ENCODE results near the gene KIF6. TPM values are rescaled to one million over a fixed set of nuclear protein-coding genes. Genes with fewer than 3 reads are reported as not detected.

Gene KIF6
- total RNA-seq, 1 donor from 2014 or later, result 0.43 TPM

- intact Hi-C loops (cut with DNase I), result no loop called here
Observed at GRCh38 chr6:39388606-39389483, 336.4 kb downstream of the KIF6 start.

DNA sequence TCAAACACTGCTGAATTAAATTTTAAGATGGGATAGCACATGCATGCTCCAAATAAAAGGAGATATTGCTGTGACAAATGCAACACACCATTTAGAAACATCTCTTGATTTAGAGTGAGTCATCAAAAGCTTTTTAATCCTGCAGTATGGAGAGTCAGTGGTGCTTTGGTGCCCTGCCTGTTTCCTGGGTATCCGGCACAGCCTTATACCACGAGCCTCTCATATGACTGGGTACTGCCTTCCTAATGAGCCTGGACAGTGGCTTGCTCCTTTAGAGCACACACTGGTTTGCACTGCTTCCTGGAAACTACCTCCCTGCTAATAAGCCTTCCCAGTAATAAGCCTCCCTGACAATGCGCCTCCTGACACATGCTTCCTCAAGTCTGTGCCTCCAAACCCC, 337.4 kb downstream of the KIF6 start:
- no peak overlapping the region for H3K27ac ChIP-seq
- TF ChIP-seq, protein P1, sequence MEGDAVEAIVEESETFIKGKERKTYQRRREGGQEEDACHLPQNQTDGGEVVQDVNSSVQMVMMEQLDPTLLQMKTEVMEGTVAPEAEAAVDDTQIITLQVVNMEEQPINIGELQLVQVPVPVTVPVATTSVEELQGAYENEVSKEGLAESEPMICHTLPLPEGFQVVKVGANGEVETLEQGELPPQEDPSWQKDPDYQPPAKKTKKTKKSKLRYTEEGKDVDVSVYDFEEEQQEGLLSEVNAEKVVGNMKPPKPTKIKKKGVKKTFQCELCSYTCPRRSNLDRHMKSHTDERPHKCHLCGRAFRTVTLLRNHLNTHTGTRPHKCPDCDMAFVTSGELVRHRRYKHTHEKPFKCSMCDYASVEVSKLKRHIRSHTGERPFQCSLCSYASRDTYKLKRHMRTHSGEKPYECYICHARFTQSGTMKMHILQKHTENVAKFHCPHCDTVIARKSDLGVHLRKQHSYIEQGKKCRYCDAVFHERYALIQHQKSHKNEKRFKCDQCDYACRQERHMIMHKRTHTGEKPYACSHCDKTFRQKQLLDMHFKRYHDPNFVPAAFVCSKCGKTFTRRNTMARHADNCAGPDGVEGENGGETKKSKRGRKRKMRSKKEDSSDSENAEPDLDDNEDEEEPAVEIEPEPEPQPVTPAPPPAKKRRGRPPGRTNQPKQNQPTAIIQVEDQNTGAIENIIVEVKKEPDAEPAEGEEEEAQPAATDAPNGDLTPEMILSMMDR (IDR thresholded peaks at IDR 0.05), result no peak
- intact Hi-C loops (cut with DNase I), result no loop called here
- H3K4me1 ChIP-seq, result no peaks in the 10 kb centered on the region
- H3K36me3 ChIP-seq, result no peaks in the 10 kb centered on the region
- no peaks in the 10 kb centered on the region for H3K27me3 ChIP-seq
- no peak for DNase-seq (ENCODE audit: low spot score in 2 of 2)
- H3K4me3 ChIP-seq, result no peak overlapping the region
- H3K9me3 ChIP-seq, result no peaks in the 10 kb centered on the region

More at GRCh38 chr6:39388606-39389483, 336.4 kb downstream of the KIF6 start:
- H3K9me3 ChIP-seq, result no peaks in the 10 kb centered on the region
- no peak overlapping the region for H3K27ac ChIP-seq
- no peaks in the 10 kb centered on the region for H3K27me3 ChIP-seq
- TF ChIP-seq, protein P1 (IDR thresholded peaks at IDR 0.05), result no peak
- no peak for DNase-seq (ENCODE audit: low spot score in 2 of 2)
- no peak overlapping the region for H3K4me3 ChIP-seq
- no peaks in the 10 kb centered on the region for H3K36me3 ChIP-seq
- no peaks in the 10 kb centered on the region for H3K4me1 ChIP-seq

DNA sequence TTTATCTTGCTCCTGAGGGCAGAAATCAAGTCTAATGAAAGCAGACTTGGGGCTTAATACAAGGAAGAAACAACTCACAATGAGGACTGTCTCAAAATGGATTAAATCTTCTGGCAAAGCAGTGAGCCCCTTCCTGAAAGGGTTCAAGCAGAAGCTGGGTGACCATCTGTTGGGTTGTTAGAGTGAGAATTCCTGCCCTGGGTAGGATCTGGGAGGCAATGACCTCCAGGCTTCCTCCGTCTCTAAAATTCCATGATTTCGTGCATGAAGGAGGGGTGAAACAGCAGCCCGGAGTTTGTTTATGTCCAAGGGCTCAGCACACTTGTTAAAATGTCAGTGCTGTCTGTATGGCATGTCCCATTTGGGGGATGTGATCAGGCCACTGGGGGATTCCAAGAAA, 338.7 kb downstream of the KIF6 start:
- TF ChIP-seq, protein P1 (IDR thresholded peaks at IDR 0.05), result no peak
- Histone ChIP-seq H3K27me3 (no peaks in the 10 kb centered on the region), H3K27ac (no peak overlapping the region), H3K9me3 (no peaks in the 10 kb centered on the region), H3K4me3 (no peak overlapping the region), H3K4me1 (no peaks in the 10 kb centered on the region), H3K36me3 (no peaks in the 10 kb centered on the region)
- DNase-seq (ENCODE audit: low spot score in 2 of 2), result no peak
- intact Hi-C loops (cut with DNase I), result no loop called here

GRCh38 chr6:39381550-39382140, 343.6 kb downstream of the KIF6 start:
- no peak overlapping the region for H3K27ac ChIP-seq
- DNase-seq (ENCODE audit: low spot score in 2 of 2), result no peak
- no peaks in the 10 kb centered on the region for H3K9me3 ChIP-seq
- H3K36me3 ChIP-seq, result no peaks in the 10 kb centered on the region
- peaks cover 0 to 3% of the 10 kb centered on the region in 2 donors for H3K4me1 ChIP-seq
- H3K27me3 ChIP-seq, result no peaks in the 10 kb centered on the region
- no peak overlapping the region for H3K4me3 ChIP-seq
- TF ChIP-seq, protein P1 (IDR thresholded peaks at IDR 0.05), result no peak
- intact Hi-C loops (cut with DNase I), result no loop called here

DNA sequence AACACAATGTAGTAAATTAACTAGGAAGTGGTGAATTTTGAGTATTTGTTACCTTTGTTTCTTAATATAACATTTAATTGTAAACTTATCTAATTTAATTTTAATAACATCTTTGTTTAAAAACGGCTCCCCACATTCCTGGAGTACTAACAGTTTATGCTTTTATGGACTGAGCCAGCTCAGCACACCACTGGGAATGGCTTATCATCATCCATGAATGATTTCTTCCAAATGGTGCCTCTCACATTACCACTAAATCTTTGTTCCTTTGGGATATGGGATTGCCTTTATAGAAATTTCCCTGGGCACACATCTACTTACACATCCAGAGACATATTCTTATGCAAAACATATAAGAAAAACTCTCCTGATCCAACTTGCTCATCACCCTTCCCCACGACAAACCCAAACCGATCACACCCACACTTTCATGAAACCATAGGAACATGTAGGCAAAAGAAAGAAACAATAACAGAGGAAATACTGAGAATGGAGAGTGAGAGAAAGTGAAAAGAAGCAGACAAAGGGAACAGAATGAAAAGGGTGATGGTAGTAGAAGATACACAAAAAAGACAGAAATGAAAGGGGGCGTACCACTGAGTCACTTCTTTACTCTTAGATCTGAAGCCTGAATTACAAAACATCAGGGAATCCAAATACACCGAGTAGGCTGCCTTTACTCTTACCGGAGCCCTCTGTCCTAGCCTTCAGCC, 344.2 kb downstream of the KIF6 start:
- H3K4me3 ChIP-seq, result no peak overlapping the region
- no peak for DNase-seq (ENCODE audit: low spot score in 2 of 2)
- H3K27me3 ChIP-seq, result no peaks in the 10 kb centered on the region
- no peaks in the 10 kb centered on the region for H3K36me3 ChIP-seq
- H3K9me3 ChIP-seq, result no peaks in the 10 kb centered on the region
- H3K27ac ChIP-seq, result no peak overlapping the region
- TF ChIP-seq, protein P1 (IDR thresholded peaks at IDR 0.05), result no peak
- H3K4me1 ChIP-seq, result peaks cover 0 to 3% of the 10 kb centered on the region in 2 donors
- intact Hi-C loops (cut with DNase I), result no loop called here

Measured in ascending aorta (tissue), 2 donors.